Neural progenitor cell (in vitro differentiated cells): ENCODE results near the gene POR. TPM values are rescaled to one million over a fixed set of nuclear protein-coding genes. Genes with fewer than 3 reads are reported as not detected.

ENCODE experiments used
- DNase-seq: peaks from one replicate; pipeline ENCODE4 v3.0.0-alpha.2; 2016; ENCODE audit warnings: low spot score
- H2AFZ ChIP-seq: fragments of 200-600 bp; sonication (generic); replicated peaks from 2 replicates; pipeline ENCODE4 v1.6.1; 2016; ENCODE audit warnings: antibody characterized with exemption
- H3F3A ChIP-seq: fragments of 200-600 bp; sonication (generic); 2 replicates; pipeline ENCODE4 v1.6.1; 2016; ENCODE audit warnings: antibody characterized with exemption, low read depth
- H3K27ac ChIP-seq: fragments of 200-600 bp; sonication (generic); 2 replicates; pipeline ENCODE4 v1.5.1; 2016; ENCODE audit warnings: mild to moderate bottlenecking
- H3K27me3 ChIP-seq: fragments of 200-600 bp; sonication (generic); 2 replicates; pipeline ENCODE4 v1.6.1; 2016; ENCODE audit warnings: mild to moderate bottlenecking, moderate library complexity
- H3K36me3 ChIP-seq: fragments of 200-600 bp; sonication (generic); 2 replicates; pipeline ENCODE4 v1.5.1; 2016
- H3K4me1 ChIP-seq: fragments of 200-600 bp; sonication (generic); 2 replicates; pipeline ENCODE4 v1.6.1; 2016; ENCODE audit warnings: mixed run types
- H3K4me2 ChIP-seq: fragments of 200-600 bp; sonication (generic); 2 replicates; pipeline ENCODE4 v1.6.1; 2016
- H3K4me3 ChIP-seq: fragments of 200-600 bp; sonication (generic); 2 replicates; pipeline ENCODE4 v1.5.1; 2016
- H3K79me2 ChIP-seq: fragments of 200-600 bp; sonication (generic); 2 replicates; pipeline ENCODE4 v1.6.1; 2016; ENCODE audit warnings: low read depth
- H3K9ac ChIP-seq: fragments of 200-600 bp; sonication (generic); 2 replicates; pipeline ENCODE4 v1.6.1; 2016
- H3K9me3 ChIP-seq: fragments of 200-600 bp; sonication (generic); 2 replicates; pipeline ENCODE4 v1.5.1; 2016; ENCODE audit warnings: low read depth
- H4K20me1 ChIP-seq: fragments of 200-600 bp; sonication (generic); 2 replicates; pipeline ENCODE4 v1.6.1; 2016; ENCODE audit warnings: low read depth
- H3K27ac Mint-ChIP-seq: 3 replicates; pipeline ENCODE4 v1.8.0; 2021; ENCODE audit warnings: mixed read lengths
- H3K27me3 Mint-ChIP-seq: 2 replicates; pipeline ENCODE4 v1.8.0; 2022; ENCODE audit warnings: low read depth, mild to moderate bottlenecking, inconsistent platforms, moderate library complexity, mixed read lengths; ENCODE audit not compliant: insufficient read depth
- H3K36me3 Mint-ChIP-seq: 3 replicates; pipeline ENCODE4 v1.8.0; 2021; ENCODE audit warnings: mixed read lengths
- H3K4me1 Mint-ChIP-seq: 3 replicates; pipeline ENCODE4 v1.8.0; 2021; ENCODE audit warnings: mixed read lengths
- H3K4me3 Mint-ChIP-seq: 3 replicates; pipeline ENCODE4 v1.8.0; 2021; ENCODE audit warnings: mild to moderate bottlenecking, moderate library complexity, mixed read lengths
- H3K9me3 Mint-ChIP-seq: 3 replicates; pipeline ENCODE4 v1.8.0; 2020; ENCODE audit warnings: mixed read lengths
- EZH2 ChIP-seq: fragments of 200-600 bp; sonication (generic); IDR thresholded peaks from 2 replicates; pipeline ENCODE4 v1.6.1; 2017; ENCODE audit warnings: antibody characterized with exemption, mild to moderate bottlenecking, moderate library complexity
- EZH2phosphoT487 ChIP-seq: fragments of 200-600 bp; sonication (generic); IDR thresholded peaks from 2 replicates; pipeline ENCODE4 v1.6.1; 2017; ENCODE audit warnings: antibody characterized with exemption
- total RNA-seq: library from RNA; depleted of rRNA; stranded (reverse); fragments of >200 nt; gene quantifications from 2 replicates; pipeline ENCODE4 v1.2.3, GENCODE V29; 2015; ENCODE audit warnings: low replicate concordance
- TF ChIP-seq, protein P1 (sequence below): fragments of 200-600 bp; sonication (generic); IDR thresholded peaks from 2 replicates; pipeline ENCODE4 v1.5.1; 2017; ENCODE audit warnings: antibody characterized with exemption, mild to moderate bottlenecking

The POR gene
- total RNA-seq, 1 donor from 2014 or later, result 38.6 TPM

- H3K27me3 ChIP-seq, result no peaks in the 10 kb centered on the region
- no peaks in the 10 kb centered on the region for H3F3A ChIP-seq
- H2AFZ ChIP-seq, result no peak overlapping the region
- no peak for DNase-seq
- Mint-ChIP-seq H3K27me3 (peaks cover 6% of the 10 kb centered on the region), H3K36me3 (no peaks in the 10 kb centered on the region), H3K27ac (peak overlapping the region; percentile 74), H3K4me3 (no peak overlapping the region), H3K9me3 (no peaks in the 10 kb centered on the region), H3K4me1 (peaks cover 10% of the 10 kb centered on the region)
- H4K20me1 ChIP-seq, result no peaks in the 10 kb centered on the region
- no peak overlapping the region for H3K9ac ChIP-seq
- no peak overlapping the region for H3K4me3 ChIP-seq
- TF ChIP-seq EZH2 (no peak), EZH2phosphoT487 (no peak)
- TF ChIP-seq, protein P1, sequence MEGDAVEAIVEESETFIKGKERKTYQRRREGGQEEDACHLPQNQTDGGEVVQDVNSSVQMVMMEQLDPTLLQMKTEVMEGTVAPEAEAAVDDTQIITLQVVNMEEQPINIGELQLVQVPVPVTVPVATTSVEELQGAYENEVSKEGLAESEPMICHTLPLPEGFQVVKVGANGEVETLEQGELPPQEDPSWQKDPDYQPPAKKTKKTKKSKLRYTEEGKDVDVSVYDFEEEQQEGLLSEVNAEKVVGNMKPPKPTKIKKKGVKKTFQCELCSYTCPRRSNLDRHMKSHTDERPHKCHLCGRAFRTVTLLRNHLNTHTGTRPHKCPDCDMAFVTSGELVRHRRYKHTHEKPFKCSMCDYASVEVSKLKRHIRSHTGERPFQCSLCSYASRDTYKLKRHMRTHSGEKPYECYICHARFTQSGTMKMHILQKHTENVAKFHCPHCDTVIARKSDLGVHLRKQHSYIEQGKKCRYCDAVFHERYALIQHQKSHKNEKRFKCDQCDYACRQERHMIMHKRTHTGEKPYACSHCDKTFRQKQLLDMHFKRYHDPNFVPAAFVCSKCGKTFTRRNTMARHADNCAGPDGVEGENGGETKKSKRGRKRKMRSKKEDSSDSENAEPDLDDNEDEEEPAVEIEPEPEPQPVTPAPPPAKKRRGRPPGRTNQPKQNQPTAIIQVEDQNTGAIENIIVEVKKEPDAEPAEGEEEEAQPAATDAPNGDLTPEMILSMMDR, result no peak
- H3K79me2 ChIP-seq, result no peaks in the 10 kb centered on the region
- no peaks in the 10 kb centered on the region for H3K36me3 ChIP-seq
- H3K9me3 ChIP-seq, result no peaks in the 10 kb centered on the region
- H3K4me1 ChIP-seq, result no peaks in the 10 kb centered on the region
- H3K27ac ChIP-seq, result no peak overlapping the region
- H3K4me2 ChIP-seq, result no peak overlapping the region
Observed at GRCh38 chr7:75867390-75867717, 47.6 kb upstream of the POR start.

- Histone ChIP-seq H3K27me3 (no peaks in the 10 kb centered on the region), H3K27ac (no peak overlapping the region), H3K9me3 (no peaks in the 10 kb centered on the region), H3K79me2 (no peaks in the 10 kb centered on the region), H3F3A (no peaks in the 10 kb centered on the region), H3K9ac (no peak overlapping the region), H3K36me3 (no peaks in the 10 kb centered on the region), H4K20me1 (no peaks in the 10 kb centered on the region), H3K4me3 (no peak overlapping the region), H3K4me1 (no peaks in the 10 kb centered on the region), H3K4me2 (no peak overlapping the region), H2AFZ (no peak overlapping the region)
- DNase-seq, result no peak
- H3K9me3 Mint-ChIP-seq, result no peaks in the 10 kb centered on the region
- H3K36me3 Mint-ChIP-seq, result no peaks in the 10 kb centered on the region
- no peak overlapping the region for H3K4me3 Mint-ChIP-seq
- H3K4me1 Mint-ChIP-seq, result peaks cover 11% of the 10 kb centered on the region
- H3K27me3 Mint-ChIP-seq, result peaks cover 6% of the 10 kb centered on the region
- TF ChIP-seq, protein P1, result no peak
- no peak for TF ChIP-seq EZH2
- no peak for TF ChIP-seq EZH2phosphoT487
- H3K27ac Mint-ChIP-seq, result peak overlapping the region; percentile 57
Observed at GRCh38 chr7:75868153-75868552, 46.8 kb upstream of the POR start.

DNA sequence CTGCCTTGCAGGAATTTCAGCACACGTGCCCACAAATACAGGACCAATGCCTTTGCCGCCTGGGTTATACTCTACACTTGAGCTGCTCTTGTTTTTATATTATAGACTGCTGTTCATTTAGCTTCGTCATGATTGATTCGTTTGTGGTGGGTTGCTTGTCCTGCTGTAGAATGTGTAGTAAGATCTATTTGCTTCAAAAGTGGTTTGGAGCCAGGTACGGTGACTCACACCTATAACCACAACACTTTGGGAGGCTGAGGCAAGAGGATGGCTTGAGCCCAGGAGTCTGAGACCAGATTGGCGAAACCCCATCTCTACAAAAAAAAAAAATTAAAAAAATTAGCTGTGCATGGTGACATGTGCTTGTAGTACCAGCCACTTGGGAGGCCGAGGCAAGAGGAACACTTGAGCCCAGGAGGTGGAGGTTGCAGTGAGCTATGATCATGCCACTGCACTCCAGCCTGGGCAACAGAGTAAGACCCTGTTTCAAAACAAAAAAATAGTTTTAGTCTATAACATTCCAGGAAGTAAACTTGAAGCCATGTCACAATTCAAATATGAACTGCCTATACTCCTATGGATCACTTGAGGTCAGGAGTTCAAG lies 45.1 kb upstream of the POR start:
- no peaks in the 10 kb centered on the region for H3F3A ChIP-seq
- H3K27ac ChIP-seq, result no peak overlapping the region
- no peaks in the 10 kb centered on the region for H3K27me3 ChIP-seq
- no peaks in the 10 kb centered on the region for H3K4me1 ChIP-seq
- no peaks in the 10 kb centered on the region for H3K36me3 ChIP-seq
- H3K79me2 ChIP-seq, result no peaks in the 10 kb centered on the region
- TF ChIP-seq, protein P1, result no peak
- no peak for TF ChIP-seq EZH2phosphoT487
- no peak for TF ChIP-seq EZH2
- no peaks in the 10 kb centered on the region for H3K9me3 ChIP-seq
- no peak overlapping the region for H3K9ac ChIP-seq
- no peaks in the 10 kb centered on the region for H4K20me1 ChIP-seq
- Mint-ChIP-seq H3K27ac (no peak overlapping the region), H3K4me1 (peaks cover 11% of the 10 kb centered on the region), H3K4me3 (no peak overlapping the region), H3K27me3 (peaks cover 2% of the 10 kb centered on the region), H3K36me3 (no peaks in the 10 kb centered on the region), H3K9me3 (no peaks in the 10 kb centered on the region)
- no peak overlapping the region for H3K4me2 ChIP-seq
- no peak overlapping the region for H2AFZ ChIP-seq
- no peak for DNase-seq
- H3K4me3 ChIP-seq, result no peak overlapping the region
